ENCODE results near the gene CNTRL.

DNA sequence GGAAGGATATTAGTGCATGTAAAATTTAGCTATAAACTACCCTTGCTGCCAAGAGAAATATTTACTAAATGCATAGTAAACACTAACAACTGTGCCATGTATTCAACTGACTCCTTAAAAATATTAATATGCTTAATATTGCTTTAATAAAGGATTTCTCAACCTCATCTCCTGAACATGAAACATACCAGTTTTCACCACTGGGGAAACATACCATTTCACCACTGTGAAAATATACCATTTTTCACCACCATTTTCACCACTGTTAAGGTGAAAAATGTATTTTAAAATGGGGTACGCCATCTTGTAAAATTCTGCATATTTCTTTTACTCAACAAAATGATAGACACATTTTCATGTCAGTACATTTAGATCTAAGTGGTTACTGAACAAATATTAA is 122.4 kb downstream of the CNTRL start:
- TF ChIP-seq POLR2A (IDR thresholded peaks at IDR 0.05; ENCODE audit: low read depth, low read length) (no peak), POLR2AphosphoS5 (IDR thresholded peaks at IDR 0.05; ENCODE audit: low read depth, low read length) (no peak)

Measured in GM12892 (cell line).